Measurements from ENCODE around the gene MAT1A. TPM values are rescaled to one million over a fixed set of nuclear protein-coding genes. Genes with fewer than 3 reads are reported as not detected.
"Not testable (repeated sequence)": the region's sequence is repeated elsewhere in the genome, so short reads cannot be mapped to it uniquely, and the experiment has no call there.

MAT1A gene
- total RNA-seq, 1 donor from 2014 or later = 0.11 TPM

DNA sequence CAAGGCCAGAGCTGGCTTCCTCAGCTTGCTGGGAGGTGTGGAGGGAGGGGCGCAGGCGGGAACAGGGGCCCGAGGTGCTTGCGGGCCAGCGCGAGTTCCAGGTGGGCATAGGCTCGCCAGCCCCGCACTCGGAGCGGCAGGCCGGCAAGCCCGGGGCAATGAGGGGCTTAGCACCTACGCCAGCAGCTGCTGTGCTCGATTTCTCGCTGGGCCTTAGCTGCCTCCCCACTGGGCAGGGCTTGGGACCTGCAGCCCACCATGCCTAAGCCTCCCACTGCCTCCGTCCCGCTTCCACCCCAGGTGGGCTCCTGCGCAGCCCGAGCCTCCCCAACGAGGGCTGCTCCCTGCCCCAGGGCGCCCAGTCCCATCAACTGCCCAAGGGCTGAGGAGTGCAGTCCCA is 25.9 kb upstream of the MAT1A start:
- Histone ChIP-seq H3K36me3 (ENCODE audit: insufficient read depth, low read length) (no peaks in the 10 kb centered on the region), H3K4me1 (ENCODE audit: insufficient read depth, low read length) (no peaks in the 10 kb centered on the region), H4K20me1 (ENCODE audit: insufficient read depth, low read length) (no peaks in the 10 kb centered on the region), H3K27me3 (ENCODE audit: insufficient read depth, low read length) (no peaks in the 10 kb centered on the region), H3K4me2 (ENCODE audit: low read length) (no peak overlapping the region), H2AFZ (ENCODE audit: low read depth, low read length) (no peak overlapping the region), H3K4me3 (ENCODE audit: insufficient read depth, low read depth, low read length) (no peak overlapping the region), H3K27ac (ENCODE audit: low read depth, low read length) (no peak overlapping the region), H3K79me2 (ENCODE audit: insufficient read depth, low read length) (no peaks in the 10 kb centered on the region), H3K9me3 (ENCODE audit: insufficient read depth, low read depth, low read length) (no peaks in the 10 kb centered on the region), H3K9ac (ENCODE audit: low read length) (no peak overlapping the region)
- Mint-ChIP-seq H3K9me3 (ENCODE audit: unreplicated experiment) (peaks cover 10% of the 10 kb centered on the region), H3K27me3 (ENCODE audit: low read depth, unreplicated experiment) (no peaks in the 10 kb centered on the region), H3K4me1 (ENCODE audit: low read depth, unreplicated experiment) (no peaks in the 10 kb centered on the region), H3K4me3 (ENCODE audit: unreplicated experiment) (no peak overlapping the region), H3K27ac (ENCODE audit: unreplicated experiment) (no peak overlapping the region), H3K36me3 (ENCODE audit: low read depth, unreplicated experiment) (no peaks in the 10 kb centered on the region)
- FAIRE-seq (no peak), DNase-seq (ENCODE audit: low read depth) (no peak)
- TF ChIP-seq EZH2 (IDR thresholded peaks at IDR 0.05; ENCODE audit: insufficient read depth, low read length) = no peak
- TF ChIP-seq, protein P1, sequence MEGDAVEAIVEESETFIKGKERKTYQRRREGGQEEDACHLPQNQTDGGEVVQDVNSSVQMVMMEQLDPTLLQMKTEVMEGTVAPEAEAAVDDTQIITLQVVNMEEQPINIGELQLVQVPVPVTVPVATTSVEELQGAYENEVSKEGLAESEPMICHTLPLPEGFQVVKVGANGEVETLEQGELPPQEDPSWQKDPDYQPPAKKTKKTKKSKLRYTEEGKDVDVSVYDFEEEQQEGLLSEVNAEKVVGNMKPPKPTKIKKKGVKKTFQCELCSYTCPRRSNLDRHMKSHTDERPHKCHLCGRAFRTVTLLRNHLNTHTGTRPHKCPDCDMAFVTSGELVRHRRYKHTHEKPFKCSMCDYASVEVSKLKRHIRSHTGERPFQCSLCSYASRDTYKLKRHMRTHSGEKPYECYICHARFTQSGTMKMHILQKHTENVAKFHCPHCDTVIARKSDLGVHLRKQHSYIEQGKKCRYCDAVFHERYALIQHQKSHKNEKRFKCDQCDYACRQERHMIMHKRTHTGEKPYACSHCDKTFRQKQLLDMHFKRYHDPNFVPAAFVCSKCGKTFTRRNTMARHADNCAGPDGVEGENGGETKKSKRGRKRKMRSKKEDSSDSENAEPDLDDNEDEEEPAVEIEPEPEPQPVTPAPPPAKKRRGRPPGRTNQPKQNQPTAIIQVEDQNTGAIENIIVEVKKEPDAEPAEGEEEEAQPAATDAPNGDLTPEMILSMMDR (IDR thresholded peaks at IDR 0.05; ENCODE audit: insufficient read depth, low read depth, low read length) = no peak

DNA sequence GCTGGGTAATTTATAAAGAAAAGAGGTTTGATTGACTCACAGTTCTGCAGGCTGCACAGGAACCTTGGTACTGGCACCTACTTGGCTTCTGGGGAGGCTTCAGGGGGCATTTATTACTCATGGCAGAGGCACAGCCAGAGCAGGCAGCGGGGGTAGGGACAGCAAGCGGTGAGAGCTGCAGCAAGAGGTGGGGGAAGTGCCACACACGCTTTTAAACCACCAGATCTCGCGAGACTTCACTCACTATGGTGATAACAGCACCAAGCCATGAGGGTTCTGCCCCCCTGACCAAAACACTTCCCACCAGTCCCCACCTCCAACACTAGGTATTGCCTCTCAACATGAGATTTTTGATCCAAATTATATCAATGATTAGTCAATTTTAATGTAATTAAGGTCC is 24.1 kb upstream of the MAT1A start:
- no peaks in the 10 kb centered on the region for H3K27me3 Mint-ChIP-seq (ENCODE audit: low read depth, unreplicated experiment)
- FAIRE-seq = no peak
- H3K9me3 Mint-ChIP-seq (ENCODE audit: unreplicated experiment) = peaks cover 16% of the 10 kb centered on the region
- Histone ChIP-seq H2AFZ (ENCODE audit: low read depth, low read length) (no peak overlapping the region), H3K9me3 (ENCODE audit: insufficient read depth, low read depth, low read length) (no peaks in the 10 kb centered on the region), H3K9ac (ENCODE audit: low read length) (no peak overlapping the region), H3K4me3 (ENCODE audit: insufficient read depth, low read depth, low read length) (no peak overlapping the region), H3K4me1 (ENCODE audit: insufficient read depth, low read length) (no peaks in the 10 kb centered on the region), H3K27ac (ENCODE audit: low read depth, low read length) (no peak overlapping the region), H3K4me2 (ENCODE audit: low read length) (no peak overlapping the region), H4K20me1 (ENCODE audit: insufficient read depth, low read length) (no peaks in the 10 kb centered on the region), H3K27me3 (ENCODE audit: insufficient read depth, low read length) (no peaks in the 10 kb centered on the region), H3K36me3 (ENCODE audit: insufficient read depth, low read length) (no peaks in the 10 kb centered on the region), H3K79me2 (ENCODE audit: insufficient read depth, low read length) (no peaks in the 10 kb centered on the region)
- TF ChIP-seq, protein P1 (IDR thresholded peaks at IDR 0.05; ENCODE audit: insufficient read depth, low read depth, low read length) = no peak
- no peak for TF ChIP-seq EZH2 (IDR thresholded peaks at IDR 0.05; ENCODE audit: insufficient read depth, low read length)
- H3K4me3 Mint-ChIP-seq (ENCODE audit: unreplicated experiment) = no peak overlapping the region
- no peak overlapping the region for H3K27ac Mint-ChIP-seq (ENCODE audit: unreplicated experiment)
- no peaks in the 10 kb centered on the region for H3K36me3 Mint-ChIP-seq (ENCODE audit: low read depth, unreplicated experiment)
- no peaks in the 10 kb centered on the region for H3K4me1 Mint-ChIP-seq (ENCODE audit: low read depth, unreplicated experiment)
- no peak for DNase-seq (ENCODE audit: low read depth)

DNA sequence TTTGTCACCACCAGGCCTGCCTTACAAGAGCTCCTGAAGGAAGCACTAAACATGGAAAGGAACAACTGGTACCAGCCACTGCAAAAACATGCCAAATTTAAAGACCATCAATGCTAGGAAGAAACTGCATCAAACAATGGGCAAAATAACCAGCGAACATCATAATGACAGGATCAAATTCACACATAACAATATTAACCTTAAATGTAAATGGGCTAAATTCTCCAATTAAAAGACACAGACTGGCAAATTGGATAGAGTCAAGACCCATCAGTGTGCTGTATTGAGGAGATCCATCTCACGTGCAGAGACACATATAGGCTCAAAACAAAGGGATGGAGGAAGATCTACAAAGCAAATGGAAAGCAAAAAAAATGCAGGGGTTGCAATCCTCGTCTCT is 16.5 kb upstream of the MAT1A start:
- H3K27ac ChIP-seq (ENCODE audit: low read depth, low read length); H3K4me1 ChIP-seq (ENCODE audit: insufficient read depth, low read length); H3K36me3 ChIP-seq (ENCODE audit: insufficient read depth, low read length); H3K27me3 Mint-ChIP-seq (ENCODE audit: low read depth, unreplicated experiment); H3K4me1 Mint-ChIP-seq (ENCODE audit: low read depth, unreplicated experiment); H3K9ac ChIP-seq (ENCODE audit: low read length); H4K20me1 ChIP-seq (ENCODE audit: insufficient read depth, low read length); H3K4me3 ChIP-seq (ENCODE audit: insufficient read depth, low read depth, low read length); H3K4me3 Mint-ChIP-seq (ENCODE audit: unreplicated experiment); H3K9me3 ChIP-seq (ENCODE audit: insufficient read depth, low read depth, low read length); FAIRE-seq; H3K79me2 ChIP-seq (ENCODE audit: insufficient read depth, low read length); H2AFZ ChIP-seq (ENCODE audit: low read depth, low read length); H3K27me3 ChIP-seq (ENCODE audit: insufficient read depth, low read length); H3K4me2 ChIP-seq (ENCODE audit: low read length); H3K36me3 Mint-ChIP-seq (ENCODE audit: low read depth, unreplicated experiment); DNase-seq (ENCODE audit: low read depth); H3K27ac Mint-ChIP-seq (ENCODE audit: unreplicated experiment): not testable (repeated sequence)
- peaks cover 34% of the 10 kb centered on the region for H3K9me3 Mint-ChIP-seq (ENCODE audit: unreplicated experiment)
